Testis (tissue), 2 donors: Measurements from ENCODE around the gene HEMK1.

Experiments
- CTCF ChIP-seq, 3 experiments: fragments of 450-650 bp in 2 of 3; fragments of 200-600 bp in 1 of 3; sonication (generic) in 1 of 3; IDR thresholded peaks; one replicate each; pipeline ENCODE4 v1.5.1; 2016 to 2019; ENCODE audit warnings: antibody characterized with exemption in 3 of 3, mild to moderate bottlenecking in 2 of 3, moderate library complexity in 1 of 3
- POLR2A ChIP-seq: fragments of 450-650 bp; IDR thresholded peaks from one replicate; pipeline ENCODE4 v1.6.1; 2017; ENCODE audit warnings: antibody characterized with exemption, mild to moderate bottlenecking, moderate library complexity

GRCh38 chr3:50628601-50629000 lies 59.3 kb downstream of the HEMK1 start:
- TF ChIP-seq CTCF (IDR thresholded peaks at IDR 0.05) (no peak), POLR2A (no peak)
